ENCODE data around the gene MISP. TPM values are rescaled to one million over a fixed set of nuclear protein-coding genes. Genes with fewer than 3 reads are reported as not detected.

Gene MISP
- total and polyA plus RNA-seq, 9 of the 15 experiments (the other 6 are each of a cell fraction or from before 2014, with no cell fraction given) = 0.04 to 0.29 (median 0.05) TPM; not detected in 5

- TF ChIP-seq ZBTB5 (IDR thresholded peaks at IDR 0.05) = no peak
- no peak for TF ChIP-seq CBFA2T2 (conservative IDR thresholded peaks at IDR 0.05)
- TF ChIP-seq NEUROD1 (IDR thresholded peaks at IDR 0.05; ENCODE audit: borderline replicate concordance, low read depth, low read length, partially characterized antibody) = peak; percentile 41
- TF ChIP-seq RBM22 (IDR thresholded peaks at IDR 0.05; ENCODE audit: low read depth, low read length, poor library complexity, severe bottlenecking) = peak; percentile 94
- TF ChIP-seq TAF9B (IDR thresholded peaks at IDR 0.05; ENCODE audit: partially characterized antibody) = no peak
- no peak for TF ChIP-seq ZNF384 (IDR thresholded peaks at IDR 0.05; ENCODE audit: low read depth, low read length)
- TF ChIP-seq SMARCA5 (IDR thresholded peaks at IDR 0.05) = 0 out of 2 replicates have a peak, but pooled peaks have one; percentile 34
- no peak for TF ChIP-seq HDAC8 (tag; IDR thresholded peaks at IDR 0.05)
- TF ChIP-seq TEAD2 (tag; IDR thresholded peaks at IDR 0.05) = no peak
Measured at GRCh38 chr19:719636-720344, 31.1 kb upstream of the MISP start (continued).
